Rectal smooth muscle tissue (tissue), 1 donor: Measurements from ENCODE around the gene PIGT.

ENCODE experiments used
- H3K27ac ChIP-seq: one replicate; pipeline ENCODE4 v1.7.0; 2013; ENCODE audit warnings: low read depth, low read length, inconsistent platforms
- H3K27me3 ChIP-seq: one replicate; pipeline ENCODE4 v1.7.0; 2013; ENCODE audit warnings: low read length; ENCODE audit not compliant: control insufficient read depth, insufficient read depth
- H3K36me3 ChIP-seq: one replicate; pipeline ENCODE4 v1.7.0; 2013; ENCODE audit warnings: low read length; ENCODE audit not compliant: control insufficient read depth, insufficient read depth
- H3K4me1 ChIP-seq: one replicate; pipeline ENCODE4 v1.7.0; 2013; ENCODE audit warnings: low read length; ENCODE audit not compliant: control insufficient read depth, insufficient read depth
- H3K4me3 ChIP-seq: one replicate; pipeline ENCODE4 v1.7.0; 2013; ENCODE audit warnings: low read length
- H3K9ac ChIP-seq: one replicate; pipeline ENCODE4 v1.7.0; 2013; ENCODE audit warnings: low read length

Gene PIGT

DNA sequence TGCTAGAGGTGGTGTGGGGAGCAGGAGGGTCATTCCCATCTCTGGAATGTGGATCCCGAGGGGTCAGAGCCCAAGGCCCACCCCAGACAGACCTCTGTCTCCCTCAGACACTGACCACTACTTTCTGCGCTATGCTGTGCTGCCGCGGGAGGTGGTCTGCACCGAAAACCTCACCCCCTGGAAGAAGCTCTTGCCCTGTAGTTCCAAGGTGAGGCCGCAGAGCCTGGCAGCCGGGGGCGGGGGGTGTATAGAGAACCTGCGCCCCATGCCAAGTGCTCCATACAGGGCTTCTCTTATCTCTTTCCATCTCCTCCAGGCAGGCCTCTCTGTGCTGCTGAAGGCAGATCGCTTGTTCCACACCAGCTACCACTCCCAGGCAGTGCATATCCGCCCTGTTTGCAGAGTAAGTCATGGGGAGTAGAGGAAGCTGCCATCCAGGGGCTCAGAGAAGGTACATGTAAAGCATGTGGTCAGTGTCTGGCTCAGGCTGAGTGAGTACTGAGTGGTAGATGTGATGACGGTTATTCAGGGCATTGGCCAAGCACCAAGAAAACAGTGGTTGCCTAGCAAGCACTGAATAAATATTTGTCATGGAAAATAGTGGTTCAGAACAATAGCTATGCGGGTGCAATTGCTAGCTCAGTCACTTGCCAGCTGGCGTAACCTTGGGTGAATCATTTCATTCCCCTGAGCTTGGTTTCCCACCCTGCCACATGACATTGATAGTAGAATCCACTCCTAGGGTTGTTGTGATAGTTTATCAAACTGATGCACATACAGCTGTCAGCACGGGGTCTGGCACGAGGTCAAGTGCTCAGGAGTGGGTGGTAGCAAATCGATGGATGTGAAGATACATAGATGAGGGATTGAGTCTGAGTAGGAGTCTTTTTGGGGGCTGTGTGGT lies 3.5 kb downstream of the PIGT start:
- no peaks in the 10 kb centered on the region for H3K27me3 ChIP-seq
- peaks cover 13% of the 10 kb centered on the region for H3K4me1 ChIP-seq
- H3K36me3 ChIP-seq = peaks cover 20% of the 10 kb centered on the region
- H3K9ac ChIP-seq = no peak overlapping the region
- no peak overlapping the region for H3K27ac ChIP-seq
- peak overlapping the region; percentile 3 for H3K4me3 ChIP-seq

DNA sequence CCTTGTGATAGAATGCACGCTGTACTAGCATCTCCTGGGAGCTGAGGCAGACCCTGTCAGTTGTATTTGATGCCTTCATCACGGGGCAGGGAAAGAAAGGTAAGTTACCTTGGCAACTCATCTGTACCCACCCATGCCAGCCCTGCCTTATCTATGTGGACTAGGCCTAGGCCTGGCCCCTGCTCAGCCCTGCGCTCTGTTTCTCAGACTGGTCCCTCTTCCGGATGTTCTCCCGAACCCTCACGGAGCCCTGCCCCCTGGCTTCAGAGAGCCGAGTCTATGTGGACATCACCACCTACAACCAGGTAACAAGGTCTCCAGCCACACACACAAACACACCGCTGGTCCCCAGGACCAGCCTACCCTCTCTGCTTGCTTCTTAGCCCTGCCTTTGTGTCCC lies 4.2 kb downstream of the PIGT start:
- Histone ChIP-seq H3K4me1 (peaks cover 13% of the 10 kb centered on the region), H3K36me3 (peaks cover 21% of the 10 kb centered on the region), H3K4me3 (no peak overlapping the region), H3K27me3 (no peaks in the 10 kb centered on the region), H3K9ac (no peak overlapping the region), H3K27ac (no peak overlapping the region)

DNA sequence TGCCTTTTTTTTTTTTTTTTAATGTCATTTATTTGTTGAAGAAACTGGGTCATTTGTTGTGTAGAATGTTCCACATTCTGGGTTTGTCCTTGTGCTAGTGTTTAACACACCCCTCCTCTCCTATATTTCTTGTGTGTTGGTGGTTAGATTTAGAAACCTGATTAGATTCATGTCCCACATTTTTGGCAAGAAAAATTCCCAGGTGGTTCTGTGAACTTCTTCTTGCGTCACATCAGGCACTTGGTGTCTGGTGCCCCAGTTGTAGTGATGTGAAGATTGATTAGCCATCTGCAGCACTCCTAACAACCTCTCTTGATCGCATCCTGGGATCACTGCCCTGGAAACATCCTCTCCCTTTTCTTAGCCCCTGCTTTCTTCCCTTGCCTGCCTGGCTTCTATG lies 7.8 kb downstream of the PIGT start:
- no peak overlapping the region for H3K27ac ChIP-seq
- H3K36me3 ChIP-seq = peaks cover 29% of the 10 kb centered on the region
- H3K27me3 ChIP-seq = no peaks in the 10 kb centered on the region

DNA sequence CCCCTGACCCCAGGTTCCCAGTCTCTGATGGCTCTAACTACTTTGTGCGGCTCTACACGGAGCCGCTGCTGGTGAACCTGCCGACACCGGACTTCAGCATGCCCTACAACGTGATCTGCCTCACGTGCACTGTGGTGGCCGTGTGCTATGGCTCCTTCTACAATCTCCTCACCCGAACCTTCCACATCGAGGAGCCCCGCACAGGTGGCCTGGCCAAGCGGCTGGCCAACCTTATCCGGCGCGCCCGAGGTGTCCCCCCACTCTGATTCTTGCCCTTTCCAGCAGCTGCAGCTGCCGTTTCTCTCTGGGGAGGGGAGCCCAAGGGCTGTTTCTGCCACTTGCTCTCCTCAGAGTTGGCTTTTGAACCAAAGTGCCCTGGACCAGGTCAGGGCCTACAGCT lies 9.6 kb downstream of the PIGT start:
- Histone ChIP-seq H3K36me3 (peaks cover 24% of the 10 kb centered on the region), H3K27me3 (no peaks in the 10 kb centered on the region), H3K4me1 (no peaks in the 10 kb centered on the region), H3K27ac (no peak overlapping the region), H3K4me3 (no peak overlapping the region), H3K9ac (no peak overlapping the region)

More for the DNA sequence above, 7.8 kb downstream of the PIGT start:
- Histone ChIP-seq H3K4me3 (no peak overlapping the region), H3K9ac (no peak overlapping the region), H3K4me1 (peaks cover 5% of the 10 kb centered on the region)

DNA sequence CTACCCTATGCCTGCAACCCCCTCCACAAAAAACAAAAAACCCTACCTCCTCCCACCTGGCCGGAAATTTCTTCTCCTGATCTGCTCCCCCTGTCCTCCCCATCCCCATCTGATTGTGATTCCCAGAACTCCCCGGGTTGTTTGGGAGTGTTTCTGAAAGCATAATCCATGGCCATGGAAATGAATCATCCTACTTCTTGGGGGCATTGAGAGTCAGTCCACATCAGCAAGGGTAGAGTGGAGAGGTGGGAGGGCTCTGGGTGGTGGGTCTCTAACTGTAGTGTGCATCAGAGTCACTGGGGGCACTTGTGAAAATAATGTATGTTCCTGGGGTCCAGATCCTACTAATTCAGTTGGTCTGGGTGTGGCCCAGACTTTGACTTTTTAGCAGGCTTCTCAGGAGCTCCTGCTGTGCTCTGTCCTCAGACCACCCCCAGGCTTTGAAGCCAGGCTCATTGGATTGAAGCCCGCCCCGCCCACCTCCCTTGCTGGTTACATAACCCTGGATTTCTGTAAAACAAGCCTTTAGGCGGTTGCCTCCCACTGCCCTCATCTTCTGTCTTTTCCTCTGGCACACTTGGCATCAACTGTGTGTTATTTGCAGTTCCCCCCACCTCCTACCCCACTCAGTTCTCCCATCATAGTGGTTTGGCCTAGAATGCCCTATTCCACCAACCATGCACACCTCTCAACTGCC lies 10.5 kb downstream of the PIGT start:
- H3K27ac ChIP-seq = no peak overlapping the region
- no peaks in the 10 kb centered on the region for H3K4me1 ChIP-seq
- no peaks in the 10 kb centered on the region for H3K27me3 ChIP-seq
- peaks cover 15% of the 10 kb centered on the region for H3K36me3 ChIP-seq
- H3K9ac ChIP-seq = no peak overlapping the region
- no peak overlapping the region for H3K4me3 ChIP-seq

DNA sequence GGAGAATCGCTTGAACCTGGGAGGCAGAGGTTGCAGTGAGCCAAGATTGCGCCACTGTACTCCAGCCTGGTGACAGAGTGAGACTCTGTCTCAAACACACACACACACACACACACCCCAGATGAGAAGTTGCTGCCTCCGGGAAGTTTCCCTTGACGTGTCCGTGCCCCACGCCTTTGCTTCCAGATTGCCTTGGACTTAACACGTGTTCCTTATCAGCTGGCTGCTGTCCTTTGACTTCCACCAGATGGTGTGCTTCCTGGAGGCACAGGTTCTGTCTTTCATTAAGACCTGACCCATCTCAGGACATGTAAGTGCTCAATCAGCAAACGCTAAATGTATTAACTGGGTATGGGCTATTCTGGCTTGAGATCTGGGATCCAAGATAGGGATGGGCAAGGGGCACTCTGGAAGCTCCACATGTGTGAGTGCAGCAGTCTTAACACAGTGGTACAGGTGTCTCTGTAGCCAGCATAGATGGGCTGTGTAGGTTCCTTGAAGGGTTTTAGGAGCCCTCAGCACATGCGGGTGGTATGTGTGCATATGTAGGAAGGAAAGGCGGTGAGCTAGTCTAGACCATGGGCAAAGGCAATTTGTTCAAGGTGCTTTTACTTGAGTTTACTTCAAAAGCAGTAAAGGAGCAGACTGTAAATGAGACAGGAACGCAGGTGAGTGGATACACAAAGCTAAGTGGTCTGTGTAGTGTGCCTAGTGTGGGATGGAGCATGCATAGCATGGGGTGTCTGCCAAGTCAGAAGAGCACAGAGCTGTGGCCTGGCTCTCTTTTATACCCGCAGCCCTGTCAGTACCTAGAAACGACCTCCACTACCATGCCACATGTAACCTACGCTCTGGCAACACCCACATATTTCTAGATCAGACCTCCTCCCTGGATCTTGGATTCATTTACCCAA lies 11.6 kb downstream of the PIGT start:
- Histone ChIP-seq H3K27me3 (no peaks in the 10 kb centered on the region), H3K4me1 (no peaks in the 10 kb centered on the region), H3K36me3 (peaks cover 15% of the 10 kb centered on the region), H3K27ac (no peak overlapping the region), H3K9ac (no peak overlapping the region), H3K4me3 (no peak overlapping the region)

DNA sequence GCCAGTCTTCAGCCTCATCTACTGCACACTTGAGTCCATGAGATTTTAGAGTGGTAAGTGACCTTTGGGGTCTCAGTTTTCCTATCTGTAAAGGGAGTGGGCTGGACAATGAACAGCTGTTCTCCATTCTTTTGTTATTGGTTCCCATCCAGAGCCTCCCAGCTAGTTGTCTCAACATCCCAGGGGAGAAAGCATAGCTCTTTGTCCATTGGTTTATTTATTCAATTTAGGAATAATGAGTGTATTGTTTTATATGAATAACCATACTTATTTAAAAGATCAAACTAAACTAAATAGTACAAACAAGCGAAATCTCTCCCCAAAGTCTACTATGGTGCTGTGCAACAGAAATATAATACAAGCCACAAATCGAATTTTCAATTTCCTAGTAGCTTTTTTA lies 13.7 kb downstream of the PIGT start:
- Histone ChIP-seq H3K9ac (no peak overlapping the region), H3K27me3 (no peaks in the 10 kb centered on the region), H3K27ac (no peak overlapping the region), H3K4me3 (no peak overlapping the region), H3K4me1 (no peaks in the 10 kb centered on the region), H3K36me3 (peaks cover 8% of the 10 kb centered on the region)

DNA sequence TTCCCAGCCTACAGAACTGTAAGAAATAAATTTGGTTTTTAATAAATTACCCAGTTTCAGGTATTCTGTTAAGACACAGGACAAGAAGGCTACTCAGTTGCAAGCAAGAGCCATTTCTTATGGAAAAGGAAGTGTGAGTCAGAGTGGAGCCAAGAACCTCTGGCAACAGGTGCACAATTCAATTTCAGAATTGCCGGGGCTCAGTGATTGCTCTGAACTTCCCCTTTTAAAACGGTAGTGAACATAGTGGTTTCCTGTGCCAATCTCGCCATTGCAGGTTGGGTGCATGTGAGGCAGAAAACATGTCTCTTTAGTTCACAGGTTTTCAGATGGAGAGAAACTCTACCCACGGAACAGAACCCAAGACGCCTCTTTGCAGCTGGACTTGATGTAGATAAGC lies 16.4 kb downstream of the PIGT start:
- H3K27ac ChIP-seq = no peak overlapping the region
- peaks cover 3% of the 10 kb centered on the region for H3K4me1 ChIP-seq
- no peaks in the 10 kb centered on the region for H3K27me3 ChIP-seq
- H3K9ac ChIP-seq = no peak overlapping the region
- no peak overlapping the region for H3K4me3 ChIP-seq
- H3K36me3 ChIP-seq = no peaks in the 10 kb centered on the region

DNA sequence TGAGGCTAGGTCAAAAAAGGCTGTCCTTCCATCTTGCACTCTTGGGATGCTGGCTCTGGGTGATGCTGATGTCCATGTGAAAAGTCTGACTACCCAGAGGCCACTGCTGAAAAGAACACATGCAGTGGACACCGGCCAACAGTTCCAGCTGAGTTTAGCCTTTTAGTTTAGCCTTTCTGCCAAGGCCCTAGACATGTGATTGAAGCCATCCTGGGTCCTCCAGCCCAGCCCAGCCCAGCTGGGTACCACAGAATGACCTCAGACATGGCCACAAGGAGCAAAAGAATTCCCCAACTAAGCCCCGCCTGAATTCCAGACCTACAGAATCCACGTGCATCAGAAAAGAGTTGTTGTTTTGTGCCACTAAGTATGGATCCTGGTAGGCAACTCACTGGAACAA lies 17.4 kb downstream of the PIGT start:
- no peaks in the 10 kb centered on the region for H3K36me3 ChIP-seq
- H3K27ac ChIP-seq = no peak overlapping the region
- no peaks in the 10 kb centered on the region for H3K27me3 ChIP-seq
- no peak overlapping the region for H3K9ac ChIP-seq
- peaks cover 3% of the 10 kb centered on the region for H3K4me1 ChIP-seq
- no peak overlapping the region for H3K4me3 ChIP-seq

DNA sequence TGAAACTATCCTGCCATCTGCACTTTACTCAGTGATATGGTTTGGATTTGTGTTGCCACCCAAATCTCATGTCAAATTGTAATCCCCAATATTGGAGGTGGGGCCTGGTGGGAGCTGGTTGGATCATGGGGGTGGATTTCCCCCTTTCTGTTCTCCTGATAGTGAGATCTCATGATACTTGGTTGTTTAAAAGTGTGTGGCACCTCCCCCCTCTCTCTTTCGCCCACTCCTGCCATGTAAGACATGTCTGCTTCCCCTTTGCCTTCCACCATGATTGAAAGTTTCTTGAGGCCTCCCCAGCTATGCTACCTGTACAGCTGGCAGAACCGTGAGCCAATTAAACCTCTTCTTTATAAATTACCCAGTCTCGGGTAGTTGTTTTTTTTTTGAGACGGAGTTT lies 18.0 kb downstream of the PIGT start:
- H3K4me1 ChIP-seq = peaks cover 3% of the 10 kb centered on the region
- H3K36me3 ChIP-seq = no peaks in the 10 kb centered on the region
- no peaks in the 10 kb centered on the region for H3K27me3 ChIP-seq
- H3K4me3 ChIP-seq = no peak overlapping the region
- H3K27ac ChIP-seq = no peak overlapping the region
- no peak overlapping the region for H3K9ac ChIP-seq

DNA sequence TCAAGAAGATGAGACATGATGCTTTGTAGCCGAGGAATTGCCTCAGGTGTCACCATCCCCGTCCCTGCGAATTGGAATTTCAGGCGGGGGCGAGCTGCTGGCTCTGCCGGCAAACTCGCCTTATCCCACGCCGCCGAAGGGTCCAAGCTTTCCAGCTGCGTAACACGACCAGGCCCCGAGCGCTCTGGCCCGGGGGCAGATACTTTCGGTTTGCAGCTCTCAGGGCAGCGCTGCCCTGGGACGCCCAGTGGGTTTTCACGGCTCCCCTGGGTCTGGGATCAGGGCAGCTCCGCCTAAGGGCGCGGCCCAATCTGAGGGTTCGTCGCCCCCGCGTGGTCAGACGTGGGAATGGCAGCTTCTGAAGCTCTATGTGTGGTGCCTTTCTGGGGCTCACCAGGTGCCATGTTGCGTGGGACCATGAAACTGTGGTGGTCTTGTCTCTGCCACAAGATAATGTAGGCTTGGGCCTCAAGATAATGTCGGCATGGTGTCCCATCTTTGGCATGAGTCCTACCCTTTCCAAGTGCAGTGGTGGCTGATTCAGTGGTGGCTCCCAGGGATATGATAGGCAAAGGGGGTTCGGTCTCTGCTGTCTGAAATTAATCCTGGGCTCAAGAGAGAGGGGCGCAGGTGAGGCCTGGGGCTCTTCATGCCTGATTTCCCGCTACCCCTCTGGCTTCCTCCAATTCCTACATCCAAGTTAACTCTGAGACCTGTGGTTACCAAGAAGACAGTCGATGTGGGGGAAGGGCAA lies 21.0 kb downstream of the PIGT start:
- Histone ChIP-seq H3K27me3 (no peaks in the 10 kb centered on the region), H3K4me1 (peaks cover 3% of the 10 kb centered on the region), H3K27ac (peak overlapping the region; percentile 93), H3K36me3 (no peaks in the 10 kb centered on the region), H3K4me3 (peak overlapping the region; percentile 79), H3K9ac (peak overlapping the region; percentile 93)
